Measurements from ENCODE around the gene HSD17B14. TPM values are rescaled to one million over a fixed set of nuclear protein-coding genes. Genes with fewer than 3 reads are reported as not detected.

The HSD17B14 gene
- total and polyA plus RNA-seq, 2 of the 8 experiments (the other 6 are each of a cell fraction or from before 2014, with no cell fraction given) = 8.4 to 25.5 TPM

- no peak overlapping the region for H3K23ac ChIP-seq (ENCODE audit: insufficient read length)
- no peak overlapping the region for H2BK120ac ChIP-seq (replicated peaks; ENCODE audit: low read depth, low read length)
- no peaks in the 10 kb centered on the region for H4K20me1 ChIP-seq (replicated peaks in 1 of 2; ENCODE audit: control insufficient read depth in 1 of 2, insufficient read depth in 2 of 2, low read length in 2 of 2)
- no peak overlapping the region for H3K56ac ChIP-seq (replicated peaks; ENCODE audit: insufficient read length, low read depth, low read length)
- DNase-seq (ENCODE audit: low read depth in 1 of 2, low spot score in 2 of 2) = no peak
- H3K79me2 ChIP-seq (ENCODE audit: control insufficient read depth in 1 of 2, insufficient read depth in 2 of 2, low read length in 2 of 2) = no peaks in the 10 kb centered on the region
- H2AFZ ChIP-seq (ENCODE audit: low read length) = no peak overlapping the region
- no peak overlapping the region for H3K18ac ChIP-seq (ENCODE audit: extremely low read depth, low read length)
- H4K5ac ChIP-seq (ENCODE audit: insufficient read length, low read depth, low read length) = no peak overlapping the region
- no peak overlapping the region for H2BK15ac ChIP-seq (ENCODE audit: low read length)
- no peak overlapping the region for H3K4ac ChIP-seq (replicated peaks; ENCODE audit: insufficient read length, low read depth, low read length)
- ChIA-PET CTCF (ENCODE audit: partially characterized antibody) (interaction anchor here (0.7 to 17.5 kb wide), 8 partner anchors 19 to 966 kb away, joined by 3 to 285 read pairs (median 5); partner anchors contain the start of genes BCAT2 and CA11), POLR2A (ENCODE audit: partially characterized antibody) (interaction anchor here (0.6 to 2.0 kb wide), 5 partner anchors 40 to 176 kb away, joined by 3 to 8 read pairs (median 3); partner anchors contain the start of gene PPP1R15A)
- WGBS, 2 experiments (ENCODE audit: extremely low coverage in 1 of 2, insufficient coverage in 1 of 2, insufficient read length in 1 of 2, insufficient replicate concordance in 2 of 2, low coverage in 1 of 2, low lambda C conversion rate in 2 of 2, missing lambda C conversion rate in 1 of 2) = 73% methylated on average over 8 of the region's 8 CpGs; no CpG with 5 or more reads in 1 of the 2 experiments
- no peak overlapping the region for H3K4me2 ChIP-seq (ENCODE audit: insufficient read depth in 1 of 2, low read depth in 2 of 2, low read length in 2 of 2)
- no peak overlapping the region for H3K9ac ChIP-seq (replicated peaks in 1 of 4; ENCODE audit: extremely low read depth in 1 of 4, low read depth in 3 of 4, low read length in 3 of 4)
- peaks cover 0 to 3% (median under 1%) of the 10 kb centered on the region in 4 experiments; a peak in 3 of 7 replicates for H3K4me1 ChIP-seq (replicated peaks in 1 of 4; ENCODE audit: control insufficient read depth in 3 of 4, insufficient read depth in 4 of 4, low read length in 3 of 4)
- no peak overlapping the region; the same call in 1 of the 2 replicates for H2BK20ac ChIP-seq (ENCODE audit: low read length)
- H3K27ac ChIP-seq (ENCODE audit: low read depth, low read length) = no peak overlapping the region
- H3K23me2 ChIP-seq (ENCODE audit: low read depth, low read length) = no peaks in the 10 kb centered on the region
- no peak overlapping the region for H3K4me3 ChIP-seq (ENCODE audit: extremely low read depth in 1 of 4, insufficient read depth in 2 of 4, low read depth in 3 of 4, low read length in 4 of 4)
- H2BK12ac ChIP-seq (ENCODE audit: low read depth, low read length) = no peak overlapping the region
- TF ChIP-seq CTCF (IDR thresholded peaks at IDR 0.05; ENCODE audit: control extremely low read depth in 1 of 3, insufficient read depth in 1 of 3, low read depth in 1 of 3, low read length in 3 of 3) (no peak), GTF2F1 (IDR thresholded peaks at IDR 0.05; ENCODE audit: borderline replicate concordance, low read depth, low read length) (no peak), BACH1 (IDR thresholded peaks at IDR 0.05; ENCODE audit: low read length) (no peak), ASH2L (IDR thresholded peaks at IDR 0.05; ENCODE audit: low read length) (no peak), E2F6 (IDR thresholded peaks at IDR 0.05) (no peak), NANOG (IDR thresholded peaks at IDR 0.05; ENCODE audit: insufficient read depth, low read depth, low read length, poor library complexity, severe bottlenecking) (no peak), CHD1 (IDR thresholded peaks at IDR 0.05; ENCODE audit: low read depth, low read length) (no peak), TEAD4 (IDR thresholded peaks at IDR 0.05; ENCODE audit: low read depth, low read length) (no peak), HDAC6 (IDR thresholded peaks at IDR 0.05; ENCODE audit: low read depth, low read length) (no peak)
- no peak overlapping the region for H2AK5ac ChIP-seq (ENCODE audit: low read depth, low read length)
- H3K14ac ChIP-seq (ENCODE audit: insufficient read length) = no peak overlapping the region
- FAIRE-seq = no peak
- no peaks in the 10 kb centered on the region for H3K27me3 ChIP-seq (replicated peaks in 1 of 4; ENCODE audit: control insufficient read depth in 3 of 4, extremely low read depth in 1 of 4, insufficient read depth in 3 of 4, low read length in 3 of 4)
- H4K8ac ChIP-seq (ENCODE audit: extremely low read depth, insufficient read depth, low read length) = no peak overlapping the region
- H3K79me1 ChIP-seq (ENCODE audit: low read depth, low read length) = no peaks in the 10 kb centered on the region
- no peak overlapping the region for H4K91ac ChIP-seq (replicated peaks; ENCODE audit: insufficient read length, low read length)
- no peaks in the 10 kb centered on the region for H3K36me3 ChIP-seq (ENCODE audit: control insufficient read depth in 2 of 4, insufficient read depth in 4 of 4, low read length in 3 of 4)
- H3K9me3 ChIP-seq (ENCODE audit: insufficient read depth in 2 of 2, low read depth in 1 of 2, low read length in 1 of 2) = no peaks in the 10 kb centered on the region
- no peak overlapping the region for H2BK5ac ChIP-seq (ENCODE audit: low read depth, low read length)
These were observed 43.0 kb downstream of the HSD17B14 start for GRCh38 chr19:48793271-48793670.

Measured in H1 (cell line).